SW480 (cell line): ENCODE results near the gene PRKCH.
A peak's percentile ranks its signal among the peaks of the same experiment; 100 is the strongest.
"Not testable (repeated sequence)": the region's sequence is repeated elsewhere in the genome, so short reads cannot be mapped to it uniquely, and the experiment has no call there.

Experiments
- DNase-seq: peaks from one replicate; pipeline ENCODE4 v3.0.0-alpha.2; 2016; ENCODE audit warnings: low spot score

PRKCH gene

DNA sequence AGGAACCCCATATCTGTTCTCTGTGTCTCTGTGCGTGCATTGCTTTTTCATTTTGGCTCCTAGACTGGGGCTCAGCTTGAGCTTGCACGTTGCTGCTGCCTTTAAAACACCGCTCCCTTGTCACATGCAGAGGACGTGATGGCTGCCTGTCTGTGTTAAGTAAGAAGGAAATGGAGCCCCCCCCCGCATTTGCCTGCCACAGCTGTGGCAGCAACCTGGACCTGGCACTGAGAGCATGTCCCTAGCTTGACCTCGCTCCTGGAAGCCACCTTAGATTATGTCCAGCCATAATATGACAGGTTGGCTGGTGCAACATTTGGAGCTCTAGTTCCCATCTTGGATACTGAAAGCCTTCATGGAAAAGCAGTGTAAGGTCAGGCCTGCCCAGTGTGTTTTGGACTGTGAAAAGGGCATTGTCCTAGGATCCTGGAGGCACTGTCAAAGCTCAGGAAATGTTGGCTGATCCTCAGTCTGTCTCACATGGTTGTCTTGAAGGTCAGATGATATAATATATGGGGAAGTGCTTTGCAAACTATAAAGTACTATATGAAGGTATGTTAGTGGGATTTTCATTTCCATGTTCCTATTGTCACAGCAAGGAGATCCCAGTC lies 73.8 kb downstream of the PRKCH start:
- no peak for DNase-seq

DNA sequence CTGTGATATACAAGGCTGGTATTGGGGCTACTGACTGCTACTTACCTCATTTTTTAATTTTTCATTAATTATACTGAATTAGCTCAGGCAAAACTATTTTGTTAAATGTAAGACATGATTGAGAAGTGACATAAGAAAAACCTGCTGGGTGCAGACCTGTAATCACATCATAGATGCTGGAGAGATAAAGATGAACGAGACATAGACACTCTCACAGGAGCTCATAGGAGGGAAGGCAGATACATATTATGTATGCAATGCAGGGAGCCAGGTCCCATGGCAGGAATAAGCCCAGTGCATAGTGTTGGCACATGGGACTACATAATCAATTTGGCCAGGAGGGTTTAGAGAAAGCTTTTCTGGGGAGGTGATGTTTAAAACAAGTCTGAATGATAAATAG lies 74.9 kb downstream of the PRKCH start:
- DNase-seq: no peak

DNA sequence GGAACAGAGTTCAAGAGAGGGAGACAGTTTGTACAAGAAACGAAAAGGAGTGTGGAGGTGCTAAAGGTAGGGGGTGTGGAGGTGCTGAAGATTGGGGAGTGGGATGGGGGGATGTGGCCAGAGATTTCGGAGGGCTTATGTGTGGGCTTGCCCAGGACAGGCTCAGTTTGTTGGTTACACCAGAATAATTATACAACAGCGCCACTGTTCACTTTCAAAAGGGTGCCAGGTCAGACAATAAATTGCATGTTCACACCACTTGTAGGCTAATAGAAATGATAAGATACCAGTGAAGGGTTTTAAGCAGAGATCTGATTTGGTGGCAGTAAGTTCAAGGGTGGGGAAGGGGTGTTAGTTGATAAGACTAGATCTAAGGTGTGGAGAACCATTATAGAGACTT lies 75.3 kb downstream of the PRKCH start:
- DNase-seq: no peak

DNA sequence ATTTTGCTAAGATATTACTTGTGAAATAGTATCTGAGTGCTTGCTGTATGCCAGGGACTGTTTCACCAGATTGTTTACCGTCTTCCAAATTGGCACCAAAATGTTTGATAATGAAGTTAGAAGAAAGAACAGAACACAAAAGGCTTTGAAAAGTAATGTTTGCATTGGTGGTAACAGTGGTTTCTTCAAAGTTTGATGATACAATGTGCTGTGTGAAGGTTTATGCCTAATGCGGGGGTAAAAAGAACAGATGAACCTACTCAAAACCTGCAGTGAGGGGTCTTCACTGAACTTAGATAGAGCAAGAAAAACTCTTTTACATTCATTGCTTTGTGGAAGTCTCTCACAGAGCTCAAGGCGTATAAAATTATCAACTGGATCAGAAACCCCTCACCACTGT lies 76.2 kb downstream of the PRKCH start:
- no peak for DNase-seq

DNA sequence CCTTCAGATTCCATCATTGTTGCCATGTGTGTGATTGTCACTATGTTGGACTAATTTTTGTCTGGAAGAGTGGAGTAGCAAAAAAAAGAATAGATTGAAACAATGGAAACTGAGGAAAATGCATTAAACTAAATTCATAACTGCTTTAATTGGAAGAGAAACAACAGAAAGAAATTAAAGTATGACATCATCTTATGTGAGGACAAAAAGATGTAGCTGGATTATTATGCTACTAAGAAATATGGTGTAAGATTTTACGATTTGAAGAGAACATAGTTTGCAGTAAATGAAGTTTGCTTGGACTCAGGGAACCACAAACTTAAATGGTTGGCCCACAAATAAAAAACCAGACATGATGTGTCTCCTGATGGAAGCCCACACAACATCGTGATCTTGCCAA lies 76.8 kb downstream of the PRKCH start:
- no peak for DNase-seq

DNA sequence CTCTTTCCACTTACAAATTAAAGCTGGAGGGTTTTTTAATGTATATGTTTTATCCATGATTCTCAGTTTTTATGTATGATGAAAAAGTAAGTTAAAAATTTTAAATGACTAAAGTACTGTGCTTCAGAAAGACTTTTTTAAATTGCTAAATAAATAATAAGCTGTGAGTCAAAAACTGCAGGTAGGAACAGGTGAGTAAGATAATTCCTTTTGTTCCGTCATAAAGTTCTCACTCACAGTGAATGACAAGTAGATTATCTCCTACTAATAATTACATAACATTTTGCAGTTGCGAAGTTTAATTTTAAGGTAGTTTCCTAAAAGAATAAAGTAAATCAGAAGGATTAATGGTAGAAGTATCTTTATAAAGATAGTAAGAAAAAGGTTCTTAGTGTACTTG lies 78.0 kb downstream of the PRKCH start:
- no peak for DNase-seq

DNA sequence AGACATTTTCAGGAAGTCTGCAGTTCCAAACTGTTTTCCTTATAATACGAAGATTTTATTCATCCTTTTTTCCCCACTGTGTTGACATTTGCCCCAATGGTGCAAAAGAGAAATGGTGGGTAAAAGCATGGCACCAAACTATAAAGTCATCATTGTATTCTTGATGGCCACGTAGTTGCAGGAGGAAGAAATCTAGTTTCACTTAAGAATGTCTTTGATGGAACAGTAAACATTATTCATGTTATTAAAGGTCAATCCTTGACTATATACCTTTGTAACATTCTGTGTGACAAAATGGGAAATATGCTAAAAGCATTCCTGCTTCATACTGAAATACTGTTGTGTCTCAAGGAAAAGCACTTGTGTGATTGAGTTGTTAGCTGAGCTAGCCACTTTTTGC lies 80.1 kb downstream of the PRKCH start:
- no peak for DNase-seq

DNA sequence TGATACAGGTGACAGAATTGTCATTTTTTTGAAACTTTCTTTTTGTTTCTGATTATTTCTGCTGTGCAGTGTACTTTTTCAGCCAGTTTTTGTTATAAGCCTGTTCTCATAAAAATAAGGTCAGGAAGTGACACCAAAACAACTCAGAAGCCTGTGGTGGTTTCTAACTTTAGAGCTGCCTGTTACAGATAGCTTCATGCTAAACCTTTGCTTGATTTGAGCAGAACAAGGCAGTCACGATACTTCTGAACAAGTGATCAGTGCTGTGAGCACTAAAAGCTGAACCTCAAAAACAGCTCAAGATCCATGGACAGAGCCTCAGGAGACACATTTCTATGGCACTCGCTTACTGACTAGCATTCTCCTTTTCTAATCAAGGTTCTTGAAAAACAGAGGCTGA lies 82.0 kb downstream of the PRKCH start:
- DNase-seq: no peak

DNA sequence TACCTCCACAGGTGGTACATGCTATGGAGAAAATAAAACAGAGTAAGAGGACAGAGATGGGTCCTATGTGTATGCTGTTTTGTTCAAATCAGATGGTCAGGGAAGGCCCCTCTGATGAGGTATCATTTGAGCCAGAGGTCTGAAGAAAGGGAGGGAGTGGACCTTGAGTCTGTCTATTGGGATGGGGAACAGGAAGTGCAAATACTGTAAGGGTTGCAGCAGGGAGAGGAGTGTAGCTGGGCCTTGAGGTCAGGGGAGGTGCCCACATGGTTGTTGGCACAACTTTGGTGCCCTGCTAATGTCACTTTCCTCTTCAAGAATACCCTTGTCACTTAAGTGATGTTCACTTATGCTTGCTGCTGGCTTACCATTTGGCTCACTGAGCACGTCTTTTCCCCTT lies 83.3 kb downstream of the PRKCH start:
- DNase-seq: no peak

DNA sequence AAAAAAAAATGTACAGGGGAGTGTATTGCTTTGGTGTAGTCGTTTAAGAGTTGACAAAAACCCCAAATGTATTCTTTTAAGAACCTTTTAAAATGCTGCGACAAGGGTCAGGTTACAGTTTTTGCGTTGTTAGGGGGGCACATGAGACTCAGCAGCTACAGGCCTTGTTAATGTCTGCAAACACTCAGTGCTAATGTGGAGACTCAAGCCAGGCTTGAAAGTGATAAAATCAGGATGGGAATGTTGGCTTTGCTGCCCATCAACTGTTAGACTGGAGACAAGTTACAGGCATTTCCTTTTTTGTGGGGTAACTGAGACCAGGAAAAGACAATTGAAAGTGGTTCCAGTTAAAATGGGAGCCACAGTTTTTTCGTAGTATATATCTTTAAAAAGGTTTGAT lies 84.8 kb downstream of the PRKCH start:
- DNase-seq: no peak

DNA sequence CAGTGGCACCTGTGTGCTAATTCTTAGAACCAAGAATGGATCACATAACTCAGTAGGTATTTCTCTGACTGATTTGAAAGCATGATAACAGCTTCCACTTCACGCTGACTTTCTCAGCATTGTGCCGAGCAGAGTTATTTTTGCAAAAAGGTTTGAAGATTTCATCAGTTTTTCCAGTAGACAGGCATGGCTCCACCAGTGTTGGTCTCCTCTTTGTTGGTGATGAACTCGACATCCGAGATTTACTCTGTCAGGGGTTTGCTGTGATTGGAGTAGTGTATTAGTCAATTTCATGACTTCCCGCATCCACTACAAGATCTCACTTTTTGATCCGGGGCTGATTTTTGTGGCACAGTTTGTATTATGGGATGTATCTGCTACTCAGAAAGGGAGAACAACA lies 85.3 kb downstream of the PRKCH start:
- DNase-seq: no peak

DNA sequence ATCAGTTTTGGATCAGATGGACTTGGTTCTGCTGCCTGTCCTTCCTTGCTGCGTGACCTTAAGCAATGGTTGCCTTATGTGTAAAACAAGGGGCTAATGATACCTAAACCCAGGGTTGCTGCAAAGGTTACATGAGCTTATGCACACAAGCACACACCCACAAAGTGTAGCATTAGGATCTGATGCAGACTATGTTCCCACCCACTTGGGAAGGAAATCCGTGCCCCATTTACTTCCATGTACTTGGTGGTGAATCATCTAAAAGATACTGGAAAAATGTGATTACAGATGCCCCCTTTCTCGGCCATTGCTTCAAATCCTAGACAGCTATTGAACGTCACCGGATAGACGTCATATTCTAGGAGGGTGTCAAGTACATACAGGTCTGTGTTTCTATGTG lies 87.1 kb downstream of the PRKCH start:
- DNase-seq: no peak

DNA sequence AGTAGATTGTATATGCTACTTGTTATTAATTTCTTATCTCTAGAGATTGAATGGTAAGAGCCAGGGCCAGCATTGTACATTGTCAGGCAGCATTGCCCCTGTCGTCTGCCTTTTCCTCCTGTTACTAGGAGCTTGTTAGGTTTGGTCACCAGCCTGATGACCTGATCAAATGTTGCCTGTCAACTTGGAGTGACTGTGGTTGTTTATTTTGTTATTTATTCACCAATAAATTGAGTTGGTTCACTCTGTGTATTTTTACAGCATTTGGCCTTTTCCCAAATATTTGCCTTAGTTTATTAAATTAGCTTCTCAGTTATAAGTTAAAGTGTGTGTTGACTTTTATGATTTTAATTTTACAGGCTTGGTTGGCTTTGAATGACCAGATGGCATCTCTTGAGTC lies 88.4 kb downstream of the PRKCH start:
- DNase-seq: no peak

DNA sequence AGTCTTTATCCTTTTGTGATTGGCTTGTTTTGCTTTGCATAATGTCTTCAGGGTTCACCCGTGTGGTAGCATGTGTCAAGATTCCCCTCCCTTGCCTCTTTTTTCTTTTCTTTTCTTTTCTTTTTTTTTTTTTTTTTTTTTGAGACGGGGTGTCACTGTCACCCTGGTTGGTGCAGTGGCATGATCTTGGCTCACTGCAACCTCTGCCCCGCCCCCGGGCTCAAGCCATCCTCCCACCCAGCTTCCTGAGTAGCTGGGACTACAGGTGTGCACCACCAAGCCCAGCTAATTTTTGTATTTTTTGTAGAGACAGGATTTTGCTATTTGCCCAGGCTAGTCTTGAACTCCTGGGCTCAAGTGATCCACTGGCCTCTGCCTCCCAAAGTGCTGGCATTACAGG lies 94.6 kb downstream of the PRKCH start:
- DNase-seq: not testable (repeated sequence)

DNA sequence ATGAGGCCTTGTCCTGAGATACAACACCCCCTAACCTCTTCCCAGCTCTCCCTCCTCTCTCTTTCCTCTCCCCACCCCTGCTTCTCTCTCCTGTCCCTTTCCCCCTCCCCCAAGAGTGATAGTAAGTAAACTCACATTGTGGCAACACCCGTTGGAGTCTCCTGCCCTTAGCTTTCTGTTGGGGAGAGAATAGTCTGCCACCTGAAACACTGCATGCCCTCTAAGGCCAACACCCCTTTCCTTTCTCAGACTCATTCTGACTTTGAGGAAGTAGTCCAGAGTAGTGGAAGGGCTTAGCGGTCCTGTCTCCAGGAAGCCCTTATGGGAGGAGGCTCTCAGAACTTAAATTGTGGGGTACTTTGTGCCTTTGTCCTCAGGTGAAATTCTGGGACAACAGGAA lies 95.2 kb downstream of the PRKCH start:
- no peak for DNase-seq

DNA sequence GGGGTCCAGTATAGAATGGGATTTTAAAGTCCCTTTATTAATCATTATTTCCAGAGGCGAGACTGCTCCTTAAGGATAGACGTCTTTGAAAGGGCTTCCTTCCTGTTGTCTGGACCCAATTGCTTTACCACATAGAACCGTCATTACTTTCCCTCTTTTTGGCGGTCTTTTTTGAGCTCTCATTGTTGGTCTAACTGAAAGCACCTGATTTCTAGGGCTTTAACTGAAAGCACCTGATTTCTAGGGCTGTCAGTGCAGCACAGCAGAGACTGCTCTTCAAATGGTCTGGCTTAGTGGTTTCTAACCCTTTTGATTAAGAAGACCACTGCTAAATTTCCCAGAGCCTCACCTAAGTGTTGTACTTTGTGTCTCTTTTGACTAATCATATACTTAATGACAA lies 95.8 kb downstream of the PRKCH start:
- no peak for DNase-seq

DNA sequence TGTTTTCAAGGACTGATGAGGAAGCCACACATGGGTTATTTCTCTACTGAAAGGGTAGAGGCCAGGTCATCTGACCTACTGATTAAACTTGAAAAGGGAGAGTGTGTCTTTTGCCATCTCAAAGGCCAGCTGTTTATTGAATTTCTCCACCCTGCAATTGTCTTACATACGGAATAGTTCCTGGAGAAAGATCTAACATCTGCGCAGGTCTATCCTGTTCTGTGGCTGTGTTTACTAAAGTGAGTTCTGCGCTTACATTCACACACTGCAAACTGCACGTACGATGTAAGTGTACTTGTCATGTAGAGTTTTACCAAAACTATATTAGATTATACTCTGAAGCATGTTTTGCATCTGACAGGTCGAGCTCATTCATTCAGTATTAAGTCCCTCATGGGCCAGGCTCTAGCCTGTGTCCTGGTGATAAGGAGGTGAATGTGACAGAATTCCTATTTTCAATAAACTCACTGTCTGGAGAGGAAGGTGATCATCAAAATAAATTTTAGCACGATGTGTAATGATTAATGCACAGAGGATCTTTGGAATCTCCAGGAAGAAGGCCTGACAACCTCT lies 96.6 kb downstream of the PRKCH start:
- no peak for DNase-seq

DNA sequence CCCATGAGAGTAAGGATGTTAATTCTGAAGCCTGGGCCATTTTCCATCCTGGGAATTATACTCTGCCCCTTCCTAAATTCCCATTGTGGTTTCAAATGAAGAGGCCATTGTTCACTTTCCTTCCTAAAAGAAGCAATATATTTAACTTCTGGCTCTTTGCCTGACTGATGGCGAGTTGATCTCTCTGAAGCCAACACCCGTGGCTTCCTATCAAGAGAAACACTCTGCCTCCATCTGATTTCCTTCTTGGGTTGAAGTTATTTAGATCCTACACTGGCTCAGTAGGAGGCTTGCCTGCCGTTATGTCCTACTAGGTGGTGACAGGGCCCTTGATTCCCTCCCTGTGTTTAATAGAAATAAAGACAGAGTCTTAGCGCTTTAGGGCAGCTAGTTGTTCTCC lies 97.4 kb downstream of the PRKCH start:
- DNase-seq: no peak

DNA sequence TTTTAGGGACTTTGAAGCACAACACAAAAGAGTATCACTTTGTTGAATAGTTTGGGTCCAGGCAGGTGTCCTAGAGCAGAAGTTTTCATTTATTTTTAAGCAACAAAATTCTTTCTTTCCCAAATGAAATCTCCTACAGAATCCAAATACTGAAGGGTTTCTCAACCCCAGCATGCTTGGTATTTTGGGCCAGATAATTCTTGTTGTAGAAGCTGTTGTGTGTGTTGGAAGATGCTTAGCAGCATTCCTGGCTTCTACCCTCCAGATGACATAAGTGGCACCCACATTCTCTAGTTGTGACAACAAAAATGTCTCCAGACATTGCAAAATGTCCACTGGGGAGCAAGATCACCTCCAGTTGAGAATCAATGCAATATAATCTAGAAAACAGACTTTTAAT lies 97.8 kb downstream of the PRKCH start:
- DNase-seq: no peak

DNA sequence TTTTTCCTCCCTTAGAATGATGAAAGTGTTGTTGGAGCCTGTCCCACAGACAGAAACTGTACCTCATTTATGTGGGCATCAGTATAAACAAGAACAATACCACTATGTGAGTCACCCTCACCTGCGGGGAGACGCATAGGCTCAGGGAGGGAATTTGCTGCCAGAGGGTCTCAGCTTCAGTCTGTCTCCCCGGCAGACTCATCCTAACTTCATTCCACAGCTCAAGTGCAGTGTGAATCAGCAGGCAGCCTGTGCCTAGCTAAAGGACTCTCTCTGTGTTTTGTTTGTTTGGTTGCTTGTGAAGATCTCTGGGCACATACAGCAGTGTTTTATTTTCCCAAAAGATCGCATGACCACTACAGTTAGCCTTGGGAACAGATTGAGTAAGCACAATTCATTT lies 98.9 kb downstream of the PRKCH start:
- peak; percentile 42 for DNase-seq

DNA sequence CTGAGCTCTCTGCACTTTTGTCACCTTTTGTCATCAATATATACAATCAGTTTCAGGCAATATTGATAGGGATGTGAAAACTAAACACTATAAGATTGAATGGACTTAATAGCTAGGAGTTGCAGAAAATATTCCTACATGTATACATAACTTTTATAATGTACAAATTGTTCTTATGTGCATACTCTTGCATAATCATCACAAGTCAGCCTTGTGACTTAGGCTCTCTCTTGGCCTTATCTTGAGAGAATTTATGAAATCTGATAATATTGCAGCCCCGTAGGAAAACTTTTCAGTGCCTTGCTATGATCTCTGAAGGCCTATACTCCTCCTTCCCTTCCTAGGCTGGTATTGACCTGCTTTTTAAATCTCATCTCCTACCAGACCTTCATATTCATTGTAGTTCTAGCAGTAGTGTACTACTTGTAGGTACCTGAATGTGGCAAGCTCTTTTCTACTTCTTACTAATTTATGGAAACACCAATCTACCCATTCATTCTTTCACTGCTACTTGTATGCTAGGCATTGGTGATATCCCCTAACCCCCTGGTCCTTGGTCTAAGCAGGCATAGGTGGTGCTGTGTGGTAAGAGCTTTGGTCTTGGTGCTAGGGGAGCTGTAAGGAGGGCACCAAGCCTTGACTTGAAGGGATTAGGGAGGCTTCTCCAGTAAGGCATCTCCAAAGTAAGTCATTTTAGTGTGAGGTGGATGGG lies 100.0 kb downstream of the PRKCH start:
- DNase-seq: no peak

DNA sequence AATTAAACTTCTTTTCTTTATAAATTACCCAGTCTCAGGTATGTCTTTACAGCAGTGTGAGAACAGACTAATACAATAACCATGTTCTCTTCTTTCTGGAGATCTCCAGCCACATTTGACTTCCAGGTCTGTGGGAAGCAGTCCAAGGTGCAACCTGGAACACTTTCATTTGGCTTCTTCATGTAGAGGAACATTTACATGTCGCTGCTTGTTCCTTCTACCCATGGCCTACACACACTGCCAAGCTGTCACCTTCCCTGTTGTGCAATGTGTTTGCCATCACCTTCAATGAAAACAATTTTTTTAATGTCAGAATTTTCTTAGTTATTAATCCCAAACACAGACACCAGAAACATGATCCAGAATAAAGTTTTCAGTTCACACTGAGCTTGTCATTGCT lies 104.7 kb downstream of the PRKCH start:
- DNase-seq: no peak

DNA sequence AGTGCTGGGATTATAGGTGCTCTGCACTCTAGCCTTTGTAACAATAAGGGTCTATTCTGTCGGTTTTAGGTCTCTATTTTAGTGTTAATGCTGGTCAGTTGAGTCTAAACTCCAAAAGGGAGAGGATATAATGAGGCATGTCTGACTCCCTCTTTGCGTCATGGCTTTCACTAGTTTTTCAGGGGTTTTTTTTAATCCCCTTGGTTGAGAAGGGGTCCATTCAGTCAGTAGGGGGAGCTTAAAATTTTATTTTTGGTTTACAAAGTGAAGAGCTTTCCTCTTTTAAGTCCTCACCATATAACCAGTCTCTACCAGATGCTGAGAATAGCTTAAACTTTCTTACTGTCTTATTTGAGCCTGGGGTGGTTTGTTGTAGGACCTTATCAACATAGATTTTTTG lies 106.9 kb downstream of the PRKCH start:
- DNase-seq: no peak

DNA sequence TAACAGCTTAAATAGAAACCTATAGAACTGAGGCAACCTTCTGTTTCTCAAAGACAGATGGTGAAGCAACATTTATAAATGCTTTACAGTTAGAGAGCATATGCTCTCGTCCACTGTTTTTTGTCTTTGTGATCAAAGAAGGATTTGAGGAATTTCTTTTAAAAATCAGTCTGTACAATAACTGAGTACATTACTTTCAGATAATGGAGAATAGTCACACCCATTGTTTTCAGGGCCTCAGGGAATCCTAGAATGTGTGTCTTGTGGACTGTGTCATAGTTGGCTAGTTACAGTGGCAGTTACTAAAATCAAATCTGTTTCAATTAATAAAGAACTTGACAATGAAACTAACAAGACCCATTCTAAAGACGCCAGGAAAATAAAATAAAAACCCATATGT lies 107.9 kb downstream of the PRKCH start:
- DNase-seq: no peak
